OCI-LY7 (cell line): ENCODE measurements around the gene YKT6. TPM values are rescaled to one million over a fixed set of nuclear protein-coding genes. Genes with fewer than 3 reads are reported as not detected.

Experiments used
- BruUV-seq: library from RNA; stranded (reverse); fragments of 400-500 nt; replicated peaks from 2 replicates; lab custom pipeline; 2021; lab: Mats Ljungman, UMichigan
- CTCF ChIA-PET: fragments of 300-600 bp; sonication (Branson Sonifier 250); formaldehyde crosslinking; loops from one replicate; lab custom pipeline; 2022; ENCODE audit warnings: antibody characterized with exemption; ENCODE audit not compliant: unreplicated experiment; lab: Charles Lee
- POLR2A ChIA-PET: fragments of 300-600 bp; sonication (Branson Sonifier 250); formaldehyde crosslinking; loops from one replicate; lab custom pipeline; 2022; ENCODE audit warnings: antibody characterized with exemption; lab: Charles Lee
- DNase-seq: peaks from one replicate; pipeline ENCODE4 v3.0.0-alpha.2; 2015; ENCODE audit warnings: low spot score
- H2AFZ ChIP-seq: fragments of 200-600 bp; sonication (generic), shearing (Covaris generic); 2 replicates; pipeline ENCODE4 v1.6.1; 2014; ENCODE audit warnings: mild to moderate bottlenecking, antibody characterized with exemption, low read length, moderate library complexity
- H3K27ac ChIP-seq: fragments of 200-600 bp; sonication (generic); 2 replicates; pipeline ENCODE4 v1.5.1; 2014; ENCODE audit warnings: mixed run types, low read depth, mild to moderate bottlenecking, moderate library complexity, low read length, inconsistent platforms; ENCODE audit not compliant: poor library complexity, severe bottlenecking
- H3K36me3 ChIP-seq: fragments of 200-600 bp; sonication (generic); 2 replicates; pipeline ENCODE4 v1.6.1; 2014; ENCODE audit warnings: mild to moderate bottlenecking, antibody characterized with exemption, low read length, moderate library complexity, mixed read lengths; ENCODE audit not compliant: insufficient read depth
- H3K4me1 ChIP-seq: fragments of 200-600 bp; sonication (generic); 2 replicates; pipeline ENCODE4 v1.5.1; 2014; ENCODE audit warnings: mild to moderate bottlenecking, low read length; ENCODE audit not compliant: insufficient read depth, poor library complexity, severe bottlenecking
- H3K4me2 ChIP-seq: fragments of 200-600 bp; sonication (generic); 2 replicates; pipeline ENCODE4 v1.6.1; 2014; ENCODE audit warnings: mild to moderate bottlenecking, low read length
- H3K4me3 ChIP-seq: fragments of 200-600 bp; sonication (generic); 2 replicates; pipeline ENCODE4 v1.5.1; 2014; ENCODE audit warnings: mild to moderate bottlenecking, low read depth, low read length; ENCODE audit not compliant: poor library complexity, severe bottlenecking
- H3K79me2 ChIP-seq: fragments of 200-600 bp; sonication (generic); 2 replicates; pipeline ENCODE4 v1.6.1; 2016; ENCODE audit warnings: low read depth, mild to moderate bottlenecking, low read length, moderate library complexity, mixed read lengths; ENCODE audit not compliant: insufficient read depth
- H3K9me2 ChIP-seq: fragments of 200-600 bp; sonication (generic); 2 replicates; pipeline ENCODE4 v1.6.1; 2016; ENCODE audit warnings: mild to moderate bottlenecking, low read length, mixed read lengths; ENCODE audit not compliant: insufficient read depth
- H3K9me3 ChIP-seq: fragments of 200-600 bp; sonication (generic); 2 replicates; pipeline ENCODE4 v1.6.1; 2014; ENCODE audit warnings: mild to moderate bottlenecking, mixed run types, low read length, mixed read lengths
- H4K20me1 ChIP-seq: fragments of 200-600 bp; sonication (generic); 2 replicates; pipeline ENCODE4 v1.6.1; 2014; ENCODE audit warnings: mild to moderate bottlenecking, antibody characterized with exemption, low read length, moderate library complexity, mixed read lengths; ENCODE audit not compliant: insufficient read depth
- CTCF ChIP-seq: fragments of 200-600 bp; sonication (generic); conservative IDR thresholded peaks from 2 replicates; pipeline ENCODE4 v1.5.1; 2014; ENCODE audit warnings: mild to moderate bottlenecking, antibody characterized with exemption, low read length, moderate library complexity, mixed read lengths
- EZH2phosphoT487 ChIP-seq: fragments of 200-600 bp; sonication (generic); IDR thresholded peaks from 2 replicates; pipeline ENCODE4 v1.6.1; 2018; ENCODE audit warnings: low read depth, borderline replicate concordance, mild to moderate bottlenecking, mixed run types, antibody characterized with exemption, low read length, moderate library complexity, mixed read lengths
- intact Hi-C: fragments of 100-400 bp; cut with micrococcal nuclease; formaldehyde crosslinking; loops from one replicate; pipeline ENCODE4 v1.10.0; 2022; ENCODE audit not compliant: unreplicated experiment
- total RNA-seq, 2 experiments: library from RNA; depleted of rRNA in 1 of 2; stranded (reverse); fragments of >200 nt in 1 of 2; shearing (Covaris generic) in 1 of 2; gene quantifications; 2 replicates each; pipeline ENCODE4 v1.2.3, GENCODE V29; 2014 to 2022

YKT6 gene
- total RNA-seq, 2 experiments from 2014 or later: 50.6 to 74.2 TPM

GRCh38 chr7:44239361-44239760, 38.6 kb downstream of the YKT6 start:
- CTCF ChIA-PET: no interaction called here
- no TSS peak for BruUV-seq
- no peak for DNase-seq
- H3K36me3 ChIP-seq: no peaks in the 10 kb centered on the region
- H3K9me2 ChIP-seq: no peaks in the 10 kb centered on the region
- no peaks in the 10 kb centered on the region for H3K79me2 ChIP-seq
- POLR2A ChIA-PET: no interaction called here
- no peak overlapping the region for H2AFZ ChIP-seq
- no peak for TF ChIP-seq CTCF
- TF ChIP-seq EZH2phosphoT487: no peak
- no peaks in the 10 kb centered on the region for H3K9me3 ChIP-seq
- peaks cover 4% of the 10 kb centered on the region for H3K4me1 ChIP-seq
- no peak overlapping the region for H3K4me2 ChIP-seq
- H4K20me1 ChIP-seq: no peaks in the 10 kb centered on the region
- no peak overlapping the region for H3K4me3 ChIP-seq
- H3K27ac ChIP-seq: no peak overlapping the region
- intact Hi-C loops: no loop called here

GRCh38 chr7:44240376-44240775, 39.6 kb downstream of the YKT6 start:
- Histone ChIP-seq H3K79me2 (no peaks in the 10 kb centered on the region), H3K36me3 (no peaks in the 10 kb centered on the region), H3K9me3 (no peaks in the 10 kb centered on the region), H4K20me1 (no peaks in the 10 kb centered on the region), H3K4me2 (0 out of 2 replicates have a peak overlapping the region, but pooled peaks have one; percentile 47), H3K27ac (no peak overlapping the region), H2AFZ (peak overlapping the region; percentile 78), H3K4me3 (no peak overlapping the region), H3K9me2 (no peaks in the 10 kb centered on the region), H3K4me1 (peaks cover 4% of the 10 kb centered on the region)
- intact Hi-C loops: no loop called here
- no TSS peak for BruUV-seq
- ChIA-PET POLR2A (interaction anchor here (0.6 to 1.5 kb wide), 5 partner anchors 9 to 717 kb away, joined by 3 to 4 read pairs (median 3); partner anchors contain the start of gene NUDCD3), CTCF (interaction anchor here (0.6 to 1.1 kb wide), 7 partner anchors 10 to 329 kb away, joined by 3 to 8 read pairs (median 4); no protein-coding TSS in a partner anchor)
- no peak for DNase-seq
- no peak for TF ChIP-seq CTCF
- no peak for TF ChIP-seq EZH2phosphoT487

- no TSS peak for BruUV-seq
- no peaks in the 10 kb centered on the region for H3K9me2 ChIP-seq
- ChIA-PET CTCF (interaction anchor here (0.5 to 1.1 kb wide), 12 partner anchors 10 to 673 kb away, joined by 3 to 8 read pairs (median 4); no protein-coding TSS in a partner anchor), POLR2A (interaction anchor here (0.6 to 1.5 kb wide), 6 partner anchors 9 to 716 kb away, joined by 3 to 4 read pairs (median 3); partner anchors contain the start of gene NUDCD3)
- no peak overlapping the region for H3K4me3 ChIP-seq
- peak; percentile 91 for TF ChIP-seq CTCF
- no peak for TF ChIP-seq EZH2phosphoT487
- H3K9me3 ChIP-seq: no peaks in the 10 kb centered on the region
- H3K4me1 ChIP-seq: peaks cover 4% of the 10 kb centered on the region
- peak overlapping the region; percentile 47; the same call in 1 of the 2 replicates for H3K4me2 ChIP-seq
- intact Hi-C loops: loop anchor here (1.0 kb wide), 2 partner anchors 236 to 324 kb away; no protein-coding TSS in a partner anchor
- no peaks in the 10 kb centered on the region for H3K79me2 ChIP-seq
- H3K36me3 ChIP-seq: no peaks in the 10 kb centered on the region
- DNase-seq: peak; percentile 91
- H4K20me1 ChIP-seq: no peaks in the 10 kb centered on the region
- H3K27ac ChIP-seq: no peak overlapping the region
- peak overlapping the region; percentile 78 for H2AFZ ChIP-seq
These were observed 40.3 kb downstream of the YKT6 start for GRCh38 chr7:44240983-44241510.
